NCI-H1105 treated with DMSO at 0.1 percent for 48 hours (cell line): Measurements from ENCODE around the gene AK9.
"Not testable (repeated sequence)": the region's sequence is repeated elsewhere in the genome, so short reads cannot be mapped to it uniquely, and the experiment has no call there.

Source experiments
- DNase-seq: peaks from one replicate; lab custom pipeline; 2025; lab: John Stamatoyannopoulos, UW

AK9 gene

DNA sequence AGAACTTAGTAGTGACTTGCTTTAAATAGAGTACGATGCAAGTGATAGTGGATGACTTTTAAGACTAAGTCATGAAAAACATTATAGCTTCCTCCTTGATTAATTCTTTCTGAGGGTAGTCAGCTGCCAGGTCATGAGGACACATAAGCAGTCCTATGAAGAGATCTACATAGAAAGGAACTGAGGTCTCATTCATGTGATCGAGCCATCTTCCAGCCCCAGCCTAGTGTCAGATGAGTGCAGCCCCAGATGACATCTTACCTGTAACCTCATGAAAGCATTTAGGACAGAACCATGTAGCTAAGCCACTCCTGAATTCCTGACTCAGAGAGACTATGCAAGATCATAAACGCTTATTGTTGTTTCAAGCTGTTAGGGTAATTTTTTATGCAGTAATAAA lies 67.7 kb downstream of the AK9 start:
- DNase-seq, result no peak

DNA sequence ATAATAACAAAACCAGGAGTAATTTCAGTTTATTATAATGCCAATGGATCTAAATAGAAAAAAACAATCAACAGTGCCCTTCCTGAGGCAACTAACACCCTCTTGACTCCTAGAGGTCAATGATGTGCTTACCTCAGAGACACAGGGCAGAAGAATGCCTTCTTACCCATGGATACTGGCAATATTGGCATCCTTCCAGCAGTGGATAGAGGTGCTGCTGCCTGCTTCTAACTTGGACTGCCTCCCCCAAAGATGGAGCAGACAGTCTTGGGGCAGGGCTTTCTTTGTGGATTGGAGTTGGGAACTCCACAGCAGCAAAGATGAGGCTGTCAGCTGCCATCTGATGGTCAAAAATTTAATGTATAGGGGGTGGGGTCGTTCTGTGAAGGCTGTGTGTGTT lies 78.7 kb downstream of the AK9 start:
- no peak for DNase-seq

DNA sequence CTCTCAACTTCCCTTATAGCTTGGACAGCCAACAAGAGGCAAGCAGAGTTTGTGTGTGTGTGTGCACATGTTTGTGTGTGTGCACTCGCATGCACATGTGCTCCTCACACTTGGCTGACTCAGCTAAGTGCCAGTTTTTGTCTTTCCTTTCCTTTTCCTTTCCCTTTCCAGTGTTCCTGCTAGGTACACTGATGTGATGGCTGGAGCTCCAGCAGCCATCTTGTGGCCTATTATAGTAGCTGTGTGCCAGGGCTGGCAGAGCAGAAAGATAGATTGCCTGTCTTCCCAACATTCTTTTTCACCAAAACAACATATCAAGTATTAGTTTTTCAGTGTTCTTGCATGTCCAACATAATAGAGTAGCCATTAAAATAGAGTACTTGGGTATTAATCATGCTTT lies 79.5 kb downstream of the AK9 start:
- DNase-seq, result no peak

GRCh38 chr6:109610590-109610989 lies 80.4 kb downstream of the AK9 start:
- no peak for DNase-seq

DNA sequence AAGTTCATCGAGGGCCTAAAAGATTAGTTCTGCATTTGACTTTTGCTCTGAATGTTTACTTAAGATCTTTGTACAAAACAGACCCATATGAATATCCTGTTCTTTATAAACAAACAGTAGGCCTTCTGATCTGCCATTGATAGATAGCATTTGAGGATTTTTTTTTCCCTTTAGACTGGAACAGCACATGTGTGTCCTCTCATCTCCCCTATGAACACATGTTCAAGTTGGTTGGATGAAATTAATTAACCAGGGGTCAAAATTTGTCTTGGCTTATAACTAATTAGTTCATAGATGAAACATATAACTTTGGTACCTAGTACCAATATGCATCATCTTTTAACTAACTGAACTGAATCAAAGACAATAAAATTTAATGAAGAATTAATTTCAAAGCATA lies 81.3 kb downstream of the AK9 start:
- no peak for DNase-seq

GRCh38 chr6:109606359-109606758 lies 84.6 kb downstream of the AK9 start:
- DNase-seq, result no peak

DNA sequence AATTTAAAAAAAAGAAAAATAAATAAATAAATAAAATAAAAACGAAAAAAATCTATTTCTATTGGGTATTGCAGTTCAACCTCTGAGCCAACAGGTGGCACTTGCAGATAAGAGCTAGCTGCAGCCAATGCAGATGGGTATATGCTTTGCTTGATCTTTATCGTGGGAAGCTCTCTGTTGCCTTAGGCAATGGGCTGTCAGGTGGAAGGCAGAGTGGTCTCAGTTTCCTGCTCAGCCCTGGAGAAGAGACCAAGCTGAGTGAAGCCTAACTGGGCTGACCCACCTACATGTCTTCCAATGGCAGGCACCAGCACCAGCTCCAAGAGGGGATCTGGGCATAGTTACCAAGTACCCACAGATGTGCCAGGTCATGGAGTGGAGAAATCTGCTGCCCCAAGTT lies 95.0 kb downstream of the AK9 start:
- no peak for DNase-seq

GRCh38 chr6:109580519-109580918 lies 110.5 kb downstream of the AK9 start:
- DNase-seq, result no peak

- DNase-seq, result no peak
Measured at GRCh38 chr6:109579361-109579760, 111.6 kb downstream of the AK9 start.

DNA sequence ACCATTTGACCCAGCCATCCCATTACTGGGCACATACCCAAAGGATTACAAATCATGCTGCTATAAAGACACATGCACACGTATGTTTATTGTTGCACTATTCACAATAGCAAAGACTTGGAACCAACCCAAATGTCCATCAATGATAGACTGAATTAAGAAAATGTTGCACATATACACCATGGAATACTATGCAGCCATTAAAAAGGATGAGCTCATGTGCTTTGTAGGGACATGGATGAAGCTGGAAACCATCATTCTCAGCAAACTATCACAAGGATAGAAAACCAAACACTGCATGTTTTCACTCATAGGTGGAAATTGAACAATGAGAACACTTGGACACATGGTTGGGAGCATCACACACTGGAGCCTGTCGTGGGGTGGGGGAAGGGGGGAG lies 121.1 kb downstream of the AK9 start:
- not testable (repeated sequence) for DNase-seq

GRCh38 chr6:109561844-109562243 lies 129.2 kb downstream of the AK9 start:
- no peak for DNase-seq

DNA sequence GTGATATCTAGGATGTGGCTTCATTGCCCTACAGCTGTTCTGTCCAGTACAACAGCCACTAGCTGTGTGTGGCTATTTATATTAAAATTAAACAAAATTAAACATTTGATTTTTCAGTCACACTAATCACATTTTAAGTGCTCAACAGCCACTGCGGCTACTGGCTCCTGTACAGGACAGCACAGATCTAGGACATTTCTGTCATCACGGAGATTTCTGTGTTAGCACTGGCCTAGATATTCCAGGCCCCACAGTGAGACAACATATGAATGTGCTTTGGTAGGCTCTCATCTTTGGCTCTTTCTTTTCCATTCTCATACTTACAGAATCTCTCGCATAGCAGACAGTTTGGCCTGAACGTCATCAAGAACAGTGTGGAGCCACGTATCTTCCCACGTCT lies 159.6 kb downstream of the AK9 start:
- DNase-seq, result no peak

- no peak for DNase-seq
Measured at GRCh38 chr6:109527989-109528388, 163.0 kb downstream of the AK9 start.

DNA sequence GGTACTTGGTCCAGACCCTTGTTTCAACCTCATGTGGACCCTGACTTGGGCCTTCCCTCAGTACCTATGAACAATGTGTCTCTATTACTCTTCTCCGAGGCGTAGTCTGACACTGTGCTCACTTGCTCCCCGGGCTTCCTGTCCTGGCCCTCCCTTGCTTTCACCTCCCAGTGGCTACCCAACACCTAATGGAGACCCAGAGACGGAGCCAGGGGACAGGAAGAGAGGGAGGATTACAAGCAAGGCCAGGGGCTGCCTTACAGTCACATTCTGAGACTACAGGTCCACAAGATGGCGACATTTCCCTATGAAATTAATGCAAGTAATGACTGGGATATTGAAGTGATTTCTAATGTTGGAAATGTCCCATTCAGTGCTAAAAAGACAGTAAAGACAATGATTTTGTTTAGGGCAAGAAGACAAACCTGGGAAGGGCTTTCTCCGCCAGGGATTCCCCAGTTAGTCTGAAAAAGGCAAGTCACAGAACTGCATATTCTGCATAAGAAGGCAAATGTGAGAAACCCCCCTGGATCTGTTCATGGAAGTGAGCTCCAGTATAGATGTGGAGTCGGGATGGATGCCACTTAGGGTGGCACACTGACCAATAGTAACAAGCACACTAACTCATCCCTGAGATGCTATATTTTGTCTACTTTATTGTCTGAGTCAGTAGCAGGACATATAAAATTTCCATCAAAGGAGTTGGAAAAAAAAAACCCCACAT lies 163.9 kb downstream of the AK9 start:
- peak; percentile 74 for DNase-seq

- DNase-seq, result no peak
Measured at GRCh38 chr6:109524129-109524528, 166.9 kb downstream of the AK9 start.

- no peak for DNase-seq
Measured at GRCh38 chr6:109523478-109523877, 167.5 kb downstream of the AK9 start.

GRCh38 chr6:109521080-109521479 lies 169.9 kb downstream of the AK9 start:
- no peak for DNase-seq

DNA sequence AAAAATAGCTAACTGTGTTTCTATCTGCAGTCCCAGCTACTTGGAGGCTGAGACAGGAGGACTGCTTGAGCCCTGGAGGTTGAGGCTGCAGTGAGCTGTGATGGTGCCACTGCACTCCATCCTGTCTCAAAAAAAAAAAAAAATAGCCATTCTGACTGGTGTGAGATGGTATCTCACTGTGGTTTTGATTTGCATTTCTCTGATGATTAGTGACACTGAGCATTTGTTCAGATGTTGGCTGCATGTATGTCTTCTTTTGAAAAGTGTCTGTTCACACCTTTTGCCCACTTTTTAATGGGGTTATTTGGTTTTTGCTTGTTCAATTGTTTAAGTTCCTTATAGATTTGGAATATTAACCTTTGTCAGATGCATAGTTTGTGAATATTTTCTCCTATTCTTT lies 171.4 kb downstream of the AK9 start:
- not testable (repeated sequence) for DNase-seq

GRCh38 chr6:109516929-109517328 lies 174.1 kb downstream of the AK9 start:
- DNase-seq, result no peak

DNA sequence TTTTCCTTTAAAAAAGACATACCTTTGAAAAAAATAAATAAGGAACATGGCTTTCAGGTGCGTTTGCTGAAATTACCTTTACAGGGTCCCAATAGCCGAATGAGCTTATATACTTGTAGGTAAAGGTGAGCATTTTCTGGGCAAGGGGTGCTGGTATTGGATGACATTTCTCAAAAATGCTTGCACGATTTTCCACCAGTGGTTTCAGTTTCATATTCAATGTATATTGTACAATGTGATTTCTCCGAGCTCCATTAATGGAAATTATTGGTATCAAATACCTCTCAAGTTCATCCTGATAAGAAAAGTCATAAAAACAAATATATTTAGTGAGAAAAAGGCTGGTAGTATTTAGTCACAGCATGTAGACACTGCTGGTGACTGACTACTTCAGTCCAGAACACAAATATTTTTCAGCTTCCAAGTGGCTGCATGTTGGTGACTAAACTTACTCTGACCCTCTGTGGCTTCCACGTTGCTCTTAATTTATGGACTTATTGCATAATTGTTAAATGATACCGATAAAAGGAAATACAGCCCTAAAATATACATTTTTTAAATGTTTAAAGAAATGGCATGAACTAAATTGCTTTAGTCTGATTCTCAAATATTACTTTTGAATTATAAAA lies 175.1 kb downstream of the AK9 start:
- DNase-seq, result no peak

DNA sequence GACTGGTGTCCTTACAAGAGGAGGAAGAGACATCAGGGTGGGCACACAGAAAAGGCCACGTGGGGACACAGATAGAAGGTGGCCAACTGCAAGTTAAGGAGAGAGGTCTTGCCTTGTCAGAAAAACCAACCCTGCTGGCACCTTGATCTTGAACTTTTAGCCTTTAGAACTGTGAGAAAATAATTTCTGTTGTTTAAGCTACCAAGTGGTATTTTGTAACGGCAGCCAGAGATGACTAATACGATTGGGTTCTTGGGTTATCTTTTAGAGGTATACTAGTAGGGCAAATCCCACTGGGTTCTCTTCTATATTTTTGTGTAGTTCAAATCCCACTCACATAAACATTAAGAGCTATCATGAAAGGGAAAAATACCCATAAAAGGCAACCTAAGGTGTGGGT lies 176.1 kb downstream of the AK9 start:
- no peak for DNase-seq

DNA sequence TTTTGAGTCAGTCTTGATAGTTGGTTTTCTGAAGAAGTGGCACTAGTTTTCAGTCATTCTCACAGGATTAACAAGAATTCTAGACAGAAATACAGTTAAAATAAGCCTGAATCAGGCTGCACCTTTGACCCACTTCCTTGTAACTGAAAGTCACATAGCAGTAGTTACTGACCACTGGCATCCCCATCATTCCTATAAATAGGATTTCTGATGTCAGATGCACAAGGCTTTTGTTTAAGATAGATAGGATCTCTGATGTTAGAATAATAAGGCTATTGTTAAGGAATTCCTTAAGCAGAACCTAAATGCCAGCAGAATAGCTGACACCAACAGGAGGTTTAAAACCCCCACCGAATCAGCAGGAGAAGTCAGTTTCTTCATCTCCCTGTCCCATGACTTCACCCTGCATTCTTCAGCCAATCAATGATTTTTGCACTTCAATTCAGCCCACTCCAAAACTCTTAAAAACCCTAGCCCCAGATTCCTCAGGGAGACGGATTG lies 177.4 kb downstream of the AK9 start:
- DNase-seq, result no peak

- DNase-seq, result no peak
Measured at GRCh38 chr6:109512271-109512817, 178.7 kb downstream of the AK9 start.

DNA sequence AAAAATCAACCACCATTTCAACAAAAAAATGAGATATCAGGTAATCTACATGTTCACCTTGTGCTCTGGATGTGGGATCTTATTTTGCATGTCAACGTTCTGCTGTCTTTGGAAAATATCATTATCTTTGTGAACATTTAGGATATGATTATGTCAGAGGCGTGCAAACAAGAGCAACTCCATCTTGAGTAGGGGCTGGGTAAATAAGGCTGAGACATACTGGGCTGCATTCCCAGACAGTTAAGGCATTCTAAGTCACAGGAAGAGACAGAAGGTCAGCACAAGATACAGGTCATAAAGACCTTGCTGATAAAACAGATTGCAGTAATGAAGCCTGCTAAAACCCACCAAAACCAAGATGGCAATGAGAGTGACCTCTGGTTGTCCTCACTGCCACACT lies 179.2 kb downstream of the AK9 start:
- DNase-seq, result no peak
